Measurements from ENCODE around the gene SYNJ2. TPM values are rescaled to one million over a fixed set of nuclear protein-coding genes. Genes with fewer than 3 reads are reported as not detected.

The SYNJ2 gene
- polyA plus RNA-seq, 5 donors: 5.4 to 8.1 (median 6.2) TPM

GRCh38 chr6:158124288-158124687 lies 142.6 kb downstream of the SYNJ2 start:
- no peak for DNase-seq

DNA sequence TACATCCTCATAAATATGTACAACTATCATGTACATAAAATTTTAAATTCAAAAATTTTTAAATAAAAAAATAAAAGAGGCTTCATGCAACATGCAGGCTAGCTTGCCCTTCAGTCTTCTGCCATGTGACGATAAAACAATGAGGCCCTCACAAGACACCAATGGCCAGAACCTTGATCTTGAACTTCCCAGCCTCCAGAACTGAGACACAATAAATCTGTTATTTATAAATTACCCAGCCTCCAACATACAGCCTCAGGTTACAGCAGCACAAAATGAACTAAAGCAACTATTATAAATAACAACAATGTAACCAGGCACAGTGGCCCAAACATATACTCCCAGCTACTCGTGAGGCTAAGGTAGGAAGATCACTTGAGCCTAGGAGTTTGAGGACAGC lies 143.6 kb downstream of the SYNJ2 start:
- DNase-seq: no peak

DNA sequence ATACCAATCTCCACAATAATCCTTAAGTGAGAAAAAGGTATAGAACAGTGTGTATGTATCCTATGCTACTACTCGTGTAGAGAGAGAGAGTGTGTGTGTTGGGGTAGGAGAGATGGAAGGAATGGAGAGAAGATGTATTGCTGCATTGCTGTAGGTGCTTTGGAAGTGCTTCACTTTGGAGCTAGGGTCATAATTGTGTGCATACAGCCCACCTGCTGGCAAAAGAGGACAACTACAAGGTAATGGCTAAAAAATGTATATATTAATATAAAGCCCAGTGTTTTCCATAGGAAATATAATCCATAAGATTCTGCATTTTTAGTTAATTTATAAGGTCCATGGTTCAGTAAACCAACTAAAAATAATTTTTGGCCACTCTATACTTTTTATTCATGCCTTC lies 150.3 kb downstream of the SYNJ2 start:
- DNase-seq: no peak

DNA sequence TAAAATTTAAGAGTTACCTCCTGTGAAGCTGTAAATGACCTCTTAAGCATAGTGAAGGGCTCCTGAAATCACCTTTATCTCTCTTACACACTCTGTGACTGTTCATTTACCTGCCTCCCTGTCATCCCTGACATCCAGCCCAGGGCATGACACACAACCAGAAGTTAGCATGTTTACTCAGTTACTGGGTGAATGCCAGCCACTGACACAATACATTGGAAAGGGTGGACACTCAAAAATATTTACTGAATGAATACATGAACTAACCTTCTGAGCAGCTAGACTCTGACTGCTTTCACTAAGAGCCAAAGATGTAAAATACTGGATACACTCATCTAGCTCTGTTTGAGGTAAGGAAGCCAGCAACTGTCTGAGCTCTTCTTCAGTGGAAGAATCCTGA lies 161.1 kb downstream of the SYNJ2 start:
- DNase-seq: no peak

GRCh38 chr6:158143700-158144099 lies 162.0 kb downstream of the SYNJ2 start:
- no peak for DNase-seq

Other genes with a start within 250 kb of the SYNJ2 start
- gene SNX9, start 158.6 kb upstream of the SYNJ2 start, polyA plus RNA-seq (ENCODE audit: insufficient read depth in 1 of 5, insufficient read length in 5 of 5, low replicate concordance in 1 of 5): 10 to 100 TPM; 36.2 to 46.5 (median 37.8) TPM
- 10 to 100 TPM in 1 of 5 donors, 1 to 10 TPM in 4; 6.9 to 10.8 (median 9.4) TPM for gene SERAC1, start 186.4 kb downstream of the SYNJ2 start, polyA plus RNA-seq (ENCODE audit: insufficient read depth in 1 of 5, insufficient read length in 5 of 5, low replicate concordance in 1 of 5)
- gene GTF2H5, start 186.5 kb downstream of the SYNJ2 start, polyA plus RNA-seq (ENCODE audit: insufficient read depth in 1 of 5, insufficient read length in 5 of 5, low replicate concordance in 1 of 5): 10 to 100 TPM; 38.3 to 43.1 (median 41.2) TPM